Liver (tissue), 9 donors: ENCODE measurements around the gene MTPN. TPM values are rescaled to one million over a fixed set of nuclear protein-coding genes. Genes with fewer than 3 reads are reported as not detected.

Experiments used
- DNase-seq: peaks from one replicate; pipeline ENCODE4 v3.0.0-alpha.2; 2017; ENCODE audit warnings: low spot score
- H3K27ac ChIP-seq, 2 donors: one replicate each; pipeline ENCODE4 v1.7.0; 2013; ENCODE audit warnings: inconsistent platforms in 2 of 2, low read length in 2 of 2, control low read depth in 1 of 2, low read depth in 1 of 2, mild to moderate bottlenecking in 1 of 2
- H3K27me3 ChIP-seq, 4 donors: one replicate each; pipeline versions ENCODE4 v1.6.1 to v1.7.0; 2013; ENCODE audit warnings: low read length in 3 of 4, inconsistent platforms in 1 of 4, mild to moderate bottlenecking in 1 of 4, moderate library complexity in 1 of 4; ENCODE audit not compliant: control insufficient read depth in 4 of 4, insufficient read depth in 4 of 4
- H3K36me3 ChIP-seq, 4 donors: one replicate each; pipeline versions ENCODE4 v1.6.1 to v1.7.0; 2013; ENCODE audit warnings: low read length in 3 of 4, mild to moderate bottlenecking in 3 of 4, low read depth in 1 of 4, moderate library complexity in 1 of 4; ENCODE audit not compliant: control insufficient read depth in 4 of 4, insufficient read depth in 3 of 4
- H3K4me1 ChIP-seq, 4 donors: one replicate each; pipeline versions ENCODE4 v1.6.1 to v1.7.0; 2013; ENCODE audit warnings: low read length in 3 of 4, mild to moderate bottlenecking in 3 of 4, moderate library complexity in 1 of 4; ENCODE audit not compliant: control insufficient read depth in 4 of 4, insufficient read depth in 4 of 4
- H3K4me3 ChIP-seq, 3 donors: one replicate each; pipeline versions ENCODE4 v1.6.1 to v1.7.0; 2013; ENCODE audit warnings: low read length in 3 of 3, control low read depth in 1 of 3, low read depth in 1 of 3, mild to moderate bottlenecking in 1 of 3
- H3K9ac ChIP-seq, 2 donors: one replicate each; pipeline ENCODE4 v1.7.0; 2013; ENCODE audit warnings: low read length in 2 of 2, mild to moderate bottlenecking in 2 of 2, moderate library complexity in 2 of 2, control low read depth in 1 of 2, low read depth in 1 of 2
- H3K9me3 ChIP-seq, 4 donors: one replicate each; pipeline versions ENCODE4 v1.6.1 to v1.7.0; 2013; ENCODE audit warnings: low read length in 3 of 4; ENCODE audit not compliant: control insufficient read depth in 4 of 4
- EGR1 ChIP-seq, 2 donors: IDR thresholded peaks; 2 replicates each; pipeline ENCODE4 v1.6.1; 2016 to 2018; ENCODE audit warnings: antibody characterized with exemption in 2 of 2, low read depth in 2 of 2
- FOXA1 ChIP-seq: IDR thresholded peaks from 2 replicates; pipeline ENCODE4 v1.6.1; 2016; ENCODE audit warnings: antibody characterized with exemption
- FOXA2 ChIP-seq: IDR thresholded peaks from 2 replicates; pipeline ENCODE4 v1.6.1; 2016; ENCODE audit warnings: antibody characterized with exemption
- GABPA ChIP-seq, 2 donors: IDR thresholded peaks in 1 of 2; conservative IDR thresholded peaks in 1 of 2; 2 replicates each; pipeline ENCODE4 v1.6.1; 2016; ENCODE audit warnings: antibody characterized with exemption in 2 of 2, mild to moderate bottlenecking in 1 of 2, moderate library complexity in 1 of 2
- HNF4A ChIP-seq, 2 donors: conservative IDR thresholded peaks; 2 replicates each; pipeline ENCODE4 v1.6.1; 2016; ENCODE audit warnings: antibody characterized with exemption in 2 of 2, mild to moderate bottlenecking in 2 of 2
- HNF4G ChIP-seq: IDR thresholded peaks from 2 replicates; pipeline ENCODE4 v1.6.1; 2016; ENCODE audit warnings: antibody characterized with exemption
- JUND ChIP-seq, 2 donors: IDR thresholded peaks; 2 replicates each; pipeline ENCODE4 v1.6.1; 2016; ENCODE audit warnings: antibody characterized with exemption in 2 of 2
- NR2F2 ChIP-seq: IDR thresholded peaks from 2 replicates; pipeline ENCODE4 v1.6.1; 2016; ENCODE audit warnings: antibody characterized with exemption
- REST ChIP-seq: IDR thresholded peaks from 2 replicates; pipeline ENCODE4 v1.6.1; 2016; ENCODE audit warnings: antibody characterized with exemption, mild to moderate bottlenecking
- RXRA ChIP-seq, 2 donors: IDR thresholded peaks; 2 replicates each; pipeline ENCODE4 v1.6.1; 2017 to 2018; ENCODE audit warnings: antibody characterized with exemption in 2 of 2, mild to moderate bottlenecking in 1 of 2
- SP1 ChIP-seq: IDR thresholded peaks from 2 replicates; pipeline ENCODE4 v1.6.1; 2018; ENCODE audit warnings: antibody characterized with exemption, mild to moderate bottlenecking
- ZBTB33 ChIP-seq: IDR thresholded peaks from 2 replicates; pipeline ENCODE4 v1.6.1; 2016; ENCODE audit warnings: antibody characterized with exemption
- WGBS: extraction: QIAGEN DNeasy Blood & Tissue Kit; methylation state at CpG from one replicate; pipeline ENCODE4 v1.1.7; 2013; 5-methylcytosine and 5-hydroxymethylcytosine counted together
- polyA plus RNA-seq, 2 donors: library from polyadenylated mRNA; stranded (reverse) in 1 of 2; unstranded in 1 of 2; fragments of 200-250 nt in 1 of 2; fragments of >200 nt in 1 of 2; fragmentation: Nextera tagmentation in 1 of 2; extraction: Ambion mirVana in 1 of 2; gene quantifications; one replicate each; pipeline versions ENCODE4 v1.2.1 to v1.2.3, GENCODE V29; 2013 to 2015
- total RNA-seq, 2 donors: library from RNA; depleted of rRNA; stranded (reverse); fragments of >200 nt; gene quantifications; one replicate each; pipeline ENCODE4 v1.2.3, GENCODE V29; 2014
- TF ChIP-seq, protein P1 (sequence below): fragments of 150-350 bp; IDR thresholded peaks from 2 replicates; pipeline ENCODE4 v1.5.1; 2017; ENCODE audit warnings: improper control_type of control experiment, low read depth, low read length; ENCODE audit not compliant: missing input control
- TF ChIP-seq, protein P2 (sequence below): IDR thresholded peaks from 2 replicates; pipeline ENCODE4 v1.6.1; 2016; ENCODE audit warnings: antibody characterized with exemption
- donor health status: healthy.
- donor health status: healthy.
- donor health status: healthy.
- donor health status: healthy.
- donor health status: healthy.

MTPN gene
- total and polyA plus RNA-seq, 4 donors, result 24.8 to 88.3 (median 32.8) TPM

DNA sequence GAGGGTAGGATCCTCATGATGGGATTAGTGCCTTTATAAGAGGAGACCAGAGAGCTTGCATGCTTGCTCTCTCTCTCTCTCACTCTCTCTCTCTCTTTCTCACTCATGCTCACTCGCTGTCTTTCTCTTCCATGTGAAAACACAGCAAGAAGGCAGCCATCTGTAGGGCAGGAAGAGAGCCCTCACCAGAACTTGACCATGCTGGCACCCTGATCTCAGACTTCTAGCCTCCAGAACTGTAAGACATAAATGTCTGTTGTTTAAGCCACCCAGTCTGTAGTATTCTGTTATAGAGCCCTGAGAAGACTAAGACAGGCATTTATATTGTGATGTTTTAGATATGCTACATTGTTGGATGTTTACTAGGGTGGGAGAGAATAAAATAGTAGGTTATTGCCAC, 43.4 kb upstream of the MTPN start:
- 73% methylated on average over 1 of the region's 1 CpG for WGBS
- peaks cover 0 to 5% (median 0%) of the 10 kb centered on the region in 4 donors for H3K27me3 ChIP-seq
- H3K36me3 ChIP-seq, result no peaks in the 10 kb centered on the region

More for the DNA sequence above, 43.4 kb upstream of the MTPN start:
- no peak overlapping the region for H3K9ac ChIP-seq
- H3K4me1 ChIP-seq, result no peaks in the 10 kb centered on the region
- DNase-seq, result no peak
- H3K27ac ChIP-seq, result no peak overlapping the region
- TF ChIP-seq NR2F2, result no peak
- TF ChIP-seq REST, result no peak
- no peak for TF ChIP-seq FOXA2
- TF ChIP-seq FOXA1, result no peak
- no peak for TF ChIP-seq RXRA (IDR thresholded peaks at IDR 0.05)
- no peak for TF ChIP-seq SP1
- TF ChIP-seq ZBTB33, result no peak
- TF ChIP-seq HNF4A (conservative IDR thresholded peaks at IDR 0.05), result no peak
- TF ChIP-seq, protein P1, sequence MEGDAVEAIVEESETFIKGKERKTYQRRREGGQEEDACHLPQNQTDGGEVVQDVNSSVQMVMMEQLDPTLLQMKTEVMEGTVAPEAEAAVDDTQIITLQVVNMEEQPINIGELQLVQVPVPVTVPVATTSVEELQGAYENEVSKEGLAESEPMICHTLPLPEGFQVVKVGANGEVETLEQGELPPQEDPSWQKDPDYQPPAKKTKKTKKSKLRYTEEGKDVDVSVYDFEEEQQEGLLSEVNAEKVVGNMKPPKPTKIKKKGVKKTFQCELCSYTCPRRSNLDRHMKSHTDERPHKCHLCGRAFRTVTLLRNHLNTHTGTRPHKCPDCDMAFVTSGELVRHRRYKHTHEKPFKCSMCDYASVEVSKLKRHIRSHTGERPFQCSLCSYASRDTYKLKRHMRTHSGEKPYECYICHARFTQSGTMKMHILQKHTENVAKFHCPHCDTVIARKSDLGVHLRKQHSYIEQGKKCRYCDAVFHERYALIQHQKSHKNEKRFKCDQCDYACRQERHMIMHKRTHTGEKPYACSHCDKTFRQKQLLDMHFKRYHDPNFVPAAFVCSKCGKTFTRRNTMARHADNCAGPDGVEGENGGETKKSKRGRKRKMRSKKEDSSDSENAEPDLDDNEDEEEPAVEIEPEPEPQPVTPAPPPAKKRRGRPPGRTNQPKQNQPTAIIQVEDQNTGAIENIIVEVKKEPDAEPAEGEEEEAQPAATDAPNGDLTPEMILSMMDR, result no peak
- TF ChIP-seq HNF4G, result no peak
- no peak for TF ChIP-seq GABPA (IDR thresholded peaks at IDR 0.05 in 1 of 2, conservative IDR thresholded peaks at IDR 0.05 in 1 of 2)
- TF ChIP-seq, protein P2, sequence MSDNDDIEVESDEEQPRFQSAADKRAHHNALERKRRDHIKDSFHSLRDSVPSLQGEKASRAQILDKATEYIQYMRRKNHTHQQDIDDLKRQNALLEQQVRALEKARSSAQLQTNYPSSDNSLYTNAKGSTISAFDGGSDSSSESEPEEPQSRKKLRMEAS, result no peak
- TF ChIP-seq JUND (IDR thresholded peaks at IDR 0.05), result no peak
- no peak for TF ChIP-seq EGR1 (IDR thresholded peaks at IDR 0.05; ENCODE audit: low read depth in 2 of 2)
- no peaks in the 10 kb centered on the region for H3K9me3 ChIP-seq
- no peak overlapping the region for H3K4me3 ChIP-seq
